ENCODE measurements around the gene KIAA1755.
"Not testable (repeated sequence)": the region's sequence is repeated elsewhere in the genome, so short reads cannot be mapped to it uniquely, and the experiment has no call there.

DNA sequence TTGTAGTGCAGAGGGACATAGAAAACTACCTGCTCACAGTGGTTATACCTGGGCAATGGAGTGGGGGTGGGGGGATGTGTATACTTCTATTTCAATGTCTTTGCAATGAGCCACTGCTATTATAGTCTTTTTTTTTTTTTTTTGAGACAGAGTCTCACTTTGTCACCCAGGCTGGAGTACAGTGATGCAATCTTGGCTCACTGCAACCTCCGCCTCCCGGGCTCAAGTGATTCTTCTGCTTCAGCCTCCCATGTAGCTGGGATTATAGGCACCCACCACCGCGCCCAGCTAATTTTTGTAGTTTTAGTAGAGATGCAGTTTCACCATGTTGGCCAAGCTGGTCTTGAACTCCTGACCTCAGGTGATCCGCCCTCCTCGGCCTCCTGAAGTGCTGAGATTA is 9.1 kb downstream of the KIAA1755 start:
- TF ChIP-seq, protein P1, sequence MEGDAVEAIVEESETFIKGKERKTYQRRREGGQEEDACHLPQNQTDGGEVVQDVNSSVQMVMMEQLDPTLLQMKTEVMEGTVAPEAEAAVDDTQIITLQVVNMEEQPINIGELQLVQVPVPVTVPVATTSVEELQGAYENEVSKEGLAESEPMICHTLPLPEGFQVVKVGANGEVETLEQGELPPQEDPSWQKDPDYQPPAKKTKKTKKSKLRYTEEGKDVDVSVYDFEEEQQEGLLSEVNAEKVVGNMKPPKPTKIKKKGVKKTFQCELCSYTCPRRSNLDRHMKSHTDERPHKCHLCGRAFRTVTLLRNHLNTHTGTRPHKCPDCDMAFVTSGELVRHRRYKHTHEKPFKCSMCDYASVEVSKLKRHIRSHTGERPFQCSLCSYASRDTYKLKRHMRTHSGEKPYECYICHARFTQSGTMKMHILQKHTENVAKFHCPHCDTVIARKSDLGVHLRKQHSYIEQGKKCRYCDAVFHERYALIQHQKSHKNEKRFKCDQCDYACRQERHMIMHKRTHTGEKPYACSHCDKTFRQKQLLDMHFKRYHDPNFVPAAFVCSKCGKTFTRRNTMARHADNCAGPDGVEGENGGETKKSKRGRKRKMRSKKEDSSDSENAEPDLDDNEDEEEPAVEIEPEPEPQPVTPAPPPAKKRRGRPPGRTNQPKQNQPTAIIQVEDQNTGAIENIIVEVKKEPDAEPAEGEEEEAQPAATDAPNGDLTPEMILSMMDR (IDR thresholded peaks at IDR 0.05): not testable (repeated sequence)
- TF ChIP-seq POLR2AphosphoS5 (IDR thresholded peaks at IDR 0.05): not testable (repeated sequence)

Data from breast epithelium (tissue), 3 donors.